Measurements from ENCODE around the gene ZNF350. TPM values are rescaled to one million over a fixed set of nuclear protein-coding genes. Genes with fewer than 3 reads are reported as not detected.

Gene ZNF350
- total RNA-seq, 1 experiment from 2014 or later = 2.3 TPM

GRCh38 chr19:52007451-52007805 is 20.8 kb upstream of the ZNF350 start:
- Histone ChIP-seq H4K20me1 (ENCODE audit: insufficient read depth) (no peaks in the 10 kb centered on the region), H3K9ac (ENCODE audit: low read length) (no peak overlapping the region), H3K27me3 (ENCODE audit: insufficient read depth, low read length) (no peaks in the 10 kb centered on the region), H3K79me2 (ENCODE audit: insufficient read depth, low read length) (no peaks in the 10 kb centered on the region), H3K4me2 (ENCODE audit: low read length) (peak overlapping the region; percentile 72), H3K4me1 (ENCODE audit: control insufficient read depth in 1 of 2, insufficient read depth in 2 of 2, low read length in 2 of 2) (no peaks in the 10 kb centered on the region), H2AFZ (ENCODE audit: low read depth, low read length, poor library complexity, severe bottlenecking) (no peak overlapping the region), H3K27ac (ENCODE audit: low read depth, low read length) (no peak overlapping the region), H3K9me3 (ENCODE audit: control insufficient read depth in 1 of 2, insufficient read depth in 1 of 2, low read depth in 1 of 2, low read length in 2 of 2) (peaks cover 19 to 35% of the 10 kb centered on the region in 2 experiments; a peak in 3 of 4 replicates), H3K36me3 (ENCODE audit: control insufficient read depth in 1 of 2, insufficient read depth in 2 of 2, low read length in 2 of 2) (no peaks in the 10 kb centered on the region), H3K4me3 (replicated peaks in 1 of 2; ENCODE audit: low read depth in 1 of 2, low read length in 2 of 2) (peak overlapping the region; percentile 51 to 59), H3K9me2 (ENCODE audit: insufficient read depth) (no peaks in the 10 kb centered on the region)
- ATAC-seq = no peak
- intact Hi-C loops (cut with micrococcal nuclease) = no loop called here
- no peak for DNase-seq (ENCODE audit: low read depth, low spot score)
- CTCF ChIA-PET = no interaction called here
- RAD21 ChIA-PET (ENCODE audit: low non-redundant PET in 1 of 2, low total read pairs in 2 of 2, uncharacterized antibody in 2 of 2, unreplicated experiment in 2 of 2) = no interaction called here
- TF ChIP-seq CBX3 (IDR thresholded peaks at IDR 0.05; ENCODE audit: low read depth) (no peak), TCF7L2 (IDR thresholded peaks at IDR 0.05; ENCODE audit: borderline replicate concordance, extremely low read depth, insufficient read depth, insufficient read length) (no peak)
- TF ChIP-seq, protein P1, sequence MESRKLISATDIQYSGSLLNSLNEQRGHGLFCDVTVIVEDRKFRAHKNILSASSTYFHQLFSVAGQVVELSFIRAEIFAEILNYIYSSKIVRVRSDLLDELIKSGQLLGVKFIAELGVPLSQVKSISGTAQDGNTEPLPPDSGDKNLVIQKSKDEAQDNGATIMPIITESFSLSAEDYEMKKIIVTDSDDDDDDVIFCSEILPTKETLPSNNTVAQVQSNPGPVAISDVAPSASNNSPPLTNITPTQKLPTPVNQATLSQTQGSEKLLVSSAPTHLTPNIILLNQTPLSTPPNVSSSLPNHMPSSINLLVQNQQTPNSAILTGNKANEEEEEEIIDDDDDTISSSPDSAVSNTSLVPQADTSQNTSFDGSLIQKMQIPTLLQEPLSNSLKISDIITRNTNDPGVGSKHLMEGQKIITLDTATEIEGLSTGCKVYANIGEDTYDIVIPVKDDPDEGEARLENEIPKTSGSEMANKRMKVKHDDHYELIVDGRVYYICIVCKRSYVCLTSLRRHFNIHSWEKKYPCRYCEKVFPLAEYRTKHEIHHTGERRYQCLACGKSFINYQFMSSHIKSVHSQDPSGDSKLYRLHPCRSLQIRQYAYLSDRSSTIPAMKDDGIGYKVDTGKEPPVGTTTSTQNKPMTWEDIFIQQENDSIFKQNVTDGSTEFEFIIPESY (IDR thresholded peaks at IDR 0.05; ENCODE audit: extremely low read depth, insufficient replicate concordance, low read length) = no peak
- TF ChIP-seq, protein P2, sequence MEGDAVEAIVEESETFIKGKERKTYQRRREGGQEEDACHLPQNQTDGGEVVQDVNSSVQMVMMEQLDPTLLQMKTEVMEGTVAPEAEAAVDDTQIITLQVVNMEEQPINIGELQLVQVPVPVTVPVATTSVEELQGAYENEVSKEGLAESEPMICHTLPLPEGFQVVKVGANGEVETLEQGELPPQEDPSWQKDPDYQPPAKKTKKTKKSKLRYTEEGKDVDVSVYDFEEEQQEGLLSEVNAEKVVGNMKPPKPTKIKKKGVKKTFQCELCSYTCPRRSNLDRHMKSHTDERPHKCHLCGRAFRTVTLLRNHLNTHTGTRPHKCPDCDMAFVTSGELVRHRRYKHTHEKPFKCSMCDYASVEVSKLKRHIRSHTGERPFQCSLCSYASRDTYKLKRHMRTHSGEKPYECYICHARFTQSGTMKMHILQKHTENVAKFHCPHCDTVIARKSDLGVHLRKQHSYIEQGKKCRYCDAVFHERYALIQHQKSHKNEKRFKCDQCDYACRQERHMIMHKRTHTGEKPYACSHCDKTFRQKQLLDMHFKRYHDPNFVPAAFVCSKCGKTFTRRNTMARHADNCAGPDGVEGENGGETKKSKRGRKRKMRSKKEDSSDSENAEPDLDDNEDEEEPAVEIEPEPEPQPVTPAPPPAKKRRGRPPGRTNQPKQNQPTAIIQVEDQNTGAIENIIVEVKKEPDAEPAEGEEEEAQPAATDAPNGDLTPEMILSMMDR (IDR thresholded peaks at IDR 0.05 in 2 of 3, conservative IDR thresholded peaks at IDR 0.05 in 1 of 3; ENCODE audit: borderline replicate concordance in 1 of 3, insufficient read depth in 1 of 3, low read depth in 2 of 3, low read length in 2 of 3) = no peak
- BruUV-seq (replicated peaks) = no TSS peak
- POLR2A ChIA-PET = no interaction called here

Measured in HCT116 (cell line).